GM23338 (cell line): Measurements from ENCODE around the gene SLC25A10. TPM values are rescaled to one million over a fixed set of nuclear protein-coding genes. Genes with fewer than 3 reads are reported as not detected.

Experiments used
- ATAC-seq: fragments of 200-7000 bp; cut with Tn5 transposase; 3 replicates; pipeline ENCODE4 v1.9.1; 2020
- DNase-seq: peaks from one replicate; pipeline ENCODE4 v3.0.0-alpha.2; 2015; ENCODE audit warnings: low spot score
- H2AFZ ChIP-seq: fragments of 200-600 bp; sonication (generic); 2 replicates; pipeline ENCODE4 v1.8.0; 2016; ENCODE audit warnings: antibody characterized with exemption, mild to moderate bottlenecking, moderate library complexity
- H3F3A ChIP-seq: fragments of 200-600 bp; sonication (generic); replicated peaks from 2 replicates; pipeline ENCODE4 v1.8.0; 2017; ENCODE audit warnings: antibody characterized with exemption, mixed run types, low read depth
- H3K27ac ChIP-seq: fragments of 200-600 bp; sonication (generic); 2 replicates; pipeline ENCODE4 v1.6.1; 2016; ENCODE audit warnings: low read depth
- H3K27me3 ChIP-seq: fragments of 200-600 bp; sonication (generic); 2 replicates; pipeline ENCODE4 v1.8.0; 2016; ENCODE audit warnings: mild to moderate bottlenecking, mixed run types, moderate library complexity; ENCODE audit not compliant: insufficient read depth
- H3K36me3 ChIP-seq: fragments of 200-600 bp; sonication (generic); 2 replicates; pipeline ENCODE4 v1.8.0; 2016; ENCODE audit warnings: mild to moderate bottlenecking; ENCODE audit not compliant: insufficient read depth
- H3K4me1 ChIP-seq: fragments of 200-600 bp; sonication (generic); 2 replicates; pipeline ENCODE4 v1.8.0; 2016; ENCODE audit warnings: mild to moderate bottlenecking, moderate library complexity; ENCODE audit not compliant: insufficient read depth
- H3K4me2 ChIP-seq: fragments of 200-600 bp; sonication (generic); 2 replicates; pipeline ENCODE4 v1.7.1; 2017; ENCODE audit warnings: mixed run types
- H3K4me3 ChIP-seq: fragments of 200-600 bp; sonication (generic); 2 replicates; pipeline ENCODE4 v1.6.1; 2016; ENCODE audit warnings: mixed run types
- H3K79me2 ChIP-seq: fragments of 200-600 bp; sonication (generic); replicated peaks from 2 replicates; pipeline ENCODE4 v1.8.0; 2017; ENCODE audit warnings: mild to moderate bottlenecking; ENCODE audit not compliant: insufficient read depth
- H3K9me2 ChIP-seq: fragments of 200-600 bp; sonication (generic); 2 replicates; pipeline ENCODE4 v1.8.0; 2017; ENCODE audit not compliant: insufficient read depth
- H4K20me1 ChIP-seq: fragments of 200-600 bp; sonication (generic); replicated peaks from 2 replicates; pipeline ENCODE4 v1.8.0; 2017; ENCODE audit warnings: mild to moderate bottlenecking; ENCODE audit not compliant: insufficient read depth
- H3K27ac Mint-ChIP-seq: 2 replicates; pipeline ENCODE4 v1.8.0; 2020; ENCODE audit warnings: inconsistent platforms, mild to moderate bottlenecking, moderate library complexity, mixed read lengths
- H3K27me3 Mint-ChIP-seq: 3 replicates; pipeline ENCODE4 v1.8.0; 2022; ENCODE audit warnings: low read depth, mild to moderate bottlenecking, moderate library complexity, mixed read lengths, inconsistent platforms; ENCODE audit not compliant: insufficient read depth, poor library complexity
- H3K36me3 Mint-ChIP-seq: 3 replicates; pipeline ENCODE4 v1.8.0; 2021; ENCODE audit warnings: low read depth, mild to moderate bottlenecking, inconsistent platforms, moderate library complexity, mixed read lengths
- H3K4me1 Mint-ChIP-seq: 3 replicates; pipeline ENCODE4 v1.8.0; 2020; ENCODE audit warnings: mild to moderate bottlenecking, inconsistent platforms, mixed read lengths
- H3K4me3 Mint-ChIP-seq: 3 replicates; pipeline ENCODE4 v1.8.0; 2021; ENCODE audit warnings: moderate library complexity, mild to moderate bottlenecking, inconsistent platforms, mixed read lengths
- H3K9me3 Mint-ChIP-seq: 3 replicates; pipeline ENCODE4 v1.8.0; 2020; ENCODE audit warnings: moderate library complexity, mild to moderate bottlenecking, inconsistent platforms, mixed read lengths
- CREB1 ChIP-seq: fragments of 250-450 bp; sonication (Bioruptor Pico); IDR thresholded peaks from 2 replicates; pipeline ENCODE4 v1.5.0; 2020; ENCODE audit warnings: low read depth, mild to moderate bottlenecking, moderate library complexity
- CTCF ChIP-seq, 2 experiments: fragments of 200-600 bp in 1 of 2; sonication (generic) in 1 of 2; conservative IDR thresholded peaks; 2 replicates each; pipeline versions ENCODE4 v1.5.1 to v1.6.1; 2016 to 2017; ENCODE audit warnings: antibody characterized with exemption in 2 of 2, low read depth in 2 of 2, mild to moderate bottlenecking in 2 of 2, moderate library complexity in 1 of 2
- EZH2 ChIP-seq: fragments of 200-600 bp; sonication (generic); IDR thresholded peaks from one replicate; pipeline ENCODE4 v1.8.0; 2017; ENCODE audit warnings: antibody characterized with exemption, mild to moderate bottlenecking, low read depth; ENCODE audit not compliant: unreplicated experiment
- EZH2phosphoT487 ChIP-seq: fragments of 200-600 bp; sonication (generic); IDR thresholded peaks from one replicate; pipeline ENCODE4 v1.8.1; 2018; ENCODE audit warnings: antibody characterized with exemption; ENCODE audit not compliant: unreplicated experiment
- JUNB ChIP-seq: IDR thresholded peaks from one replicate; pipeline ENCODE4 v1.6.1; 2016; ENCODE audit warnings: antibody characterized with exemption; ENCODE audit not compliant: unreplicated experiment
- NANOG ChIP-seq: IDR thresholded peaks from 2 replicates; pipeline ENCODE4 v1.6.1; 2016; ENCODE audit warnings: antibody characterized with exemption, borderline replicate concordance
- POLR2AphosphoS5 ChIP-seq: IDR thresholded peaks from 2 replicates; pipeline ENCODE4 v1.6.1; 2016; ENCODE audit warnings: antibody characterized with exemption, low read depth
- STAT1 ChIP-seq: IDR thresholded peaks from one replicate; pipeline ENCODE4 v1.6.1; 2016; ENCODE audit warnings: antibody characterized with exemption; ENCODE audit not compliant: unreplicated experiment
- ZNF114 ChIP-seq: fragments of 250-450 bp; sonication (Bioruptor Pico); IDR thresholded peaks from 2 replicates; pipeline ENCODE4 v1.5.0; 2020; ENCODE audit warnings: mild to moderate bottlenecking, moderate library complexity
- ZNF331 ChIP-seq: fragments of 250-450 bp; sonication (Bioruptor Pico); IDR thresholded peaks from 2 replicates; pipeline ENCODE4 v1.5.0; 2020; ENCODE audit warnings: low read depth, mild to moderate bottlenecking, moderate library complexity
- ZNF462 ChIP-seq: fragments of 250-450 bp; sonication (Bioruptor Pico); IDR thresholded peaks from 2 replicates; pipeline ENCODE4 v1.5.0; 2020; ENCODE audit warnings: mild to moderate bottlenecking, moderate library complexity
- polyA plus RNA-seq: library from polyadenylated mRNA; unstranded; fragments of >200 nt; fragmentation: Nextera tagmentation; extraction: Ambion mirVana; gene quantifications from 2 replicates; pipeline ENCODE4 v1.2.1, GENCODE V29; 2016
- total RNA-seq: library from RNA; depleted of rRNA; stranded (reverse); fragments of >200 nt; shearing (Covaris generic); gene quantifications from 2 replicates; pipeline ENCODE4 v1.2.3, GENCODE V29; 2014
- TF ChIP-seq, protein P1 (sequence below): IDR thresholded peaks from 2 replicates; pipeline ENCODE4 v1.6.1; 2016; ENCODE audit warnings: antibody characterized with exemption
- TF ChIP-seq, protein P2 (sequence below): IDR thresholded peaks from one replicate; pipeline ENCODE4 v1.6.1; 2018; ENCODE audit warnings: antibody characterized with exemption; ENCODE audit not compliant: unreplicated experiment

SLC25A10 gene
- total and polyA plus RNA-seq, 2 experiments from 2014 or later, result 25.7 to 47.4 TPM

DNA sequence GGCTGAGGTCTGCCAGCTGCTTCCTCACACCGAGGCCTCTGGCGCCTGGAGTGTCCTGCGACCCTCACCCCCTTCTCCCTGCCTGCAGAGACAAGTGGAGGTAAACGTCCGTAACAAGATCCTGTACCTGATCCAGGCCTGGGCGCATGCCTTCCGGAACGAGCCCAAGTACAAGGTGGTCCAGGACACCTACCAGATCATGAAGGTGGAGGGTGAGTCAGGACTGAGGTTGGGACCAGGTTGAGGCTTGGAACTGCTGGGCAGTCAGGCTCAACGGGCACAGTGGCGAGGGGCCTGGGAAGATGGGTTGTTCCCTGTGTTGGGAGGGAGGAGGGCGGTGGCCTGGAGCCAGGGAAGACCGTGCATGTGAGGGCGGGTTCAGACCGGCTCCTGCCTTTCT lies 23.5 kb upstream of the SLC25A10 start:
- Histone ChIP-seq H3K79me2 (peaks cover 21% of the 10 kb centered on the region), H3K4me1 (peaks cover 6% of the 10 kb centered on the region; the same call in 1 of the 2 replicates), H3K4me2 (no peak overlapping the region), H4K20me1 (peaks cover 8% of the 10 kb centered on the region; the same call in 1 of the 2 replicates), H3K9me2 (no peaks in the 10 kb centered on the region), H3K4me3 (no peak overlapping the region), H3K27ac (no peak overlapping the region), H3K36me3 (no peaks in the 10 kb centered on the region), H3K27me3 (no peaks in the 10 kb centered on the region), H3F3A (peaks cover 16% of the 10 kb centered on the region), H2AFZ (no peak overlapping the region)
- TF ChIP-seq POLR2AphosphoS5 (no peak), ZNF331 (CRISPR knock-in tag) (no peak), EZH2 (no peak), ZNF462 (CRISPR knock-in tag) (no peak), EZH2phosphoT487 (no peak), CTCF (conservative IDR thresholded peaks at IDR 0.05; ENCODE audit: low read depth in 2 of 2) (no peak), JUNB (no peak), CREB1 (CRISPR knock-in tag) (no peak), NANOG (no peak), STAT1 (no peak), ZNF114 (no peak)
- TF ChIP-seq, protein P1, sequence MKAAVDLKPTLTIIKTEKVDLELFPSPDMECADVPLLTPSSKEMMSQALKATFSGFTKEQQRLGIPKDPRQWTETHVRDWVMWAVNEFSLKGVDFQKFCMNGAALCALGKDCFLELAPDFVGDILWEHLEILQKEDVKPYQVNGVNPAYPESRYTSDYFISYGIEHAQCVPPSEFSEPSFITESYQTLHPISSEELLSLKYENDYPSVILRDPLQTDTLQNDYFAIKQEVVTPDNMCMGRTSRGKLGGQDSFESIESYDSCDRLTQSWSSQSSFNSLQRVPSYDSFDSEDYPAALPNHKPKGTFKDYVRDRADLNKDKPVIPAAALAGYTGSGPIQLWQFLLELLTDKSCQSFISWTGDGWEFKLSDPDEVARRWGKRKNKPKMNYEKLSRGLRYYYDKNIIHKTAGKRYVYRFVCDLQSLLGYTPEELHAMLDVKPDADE, result no peak
- TF ChIP-seq, protein P2, sequence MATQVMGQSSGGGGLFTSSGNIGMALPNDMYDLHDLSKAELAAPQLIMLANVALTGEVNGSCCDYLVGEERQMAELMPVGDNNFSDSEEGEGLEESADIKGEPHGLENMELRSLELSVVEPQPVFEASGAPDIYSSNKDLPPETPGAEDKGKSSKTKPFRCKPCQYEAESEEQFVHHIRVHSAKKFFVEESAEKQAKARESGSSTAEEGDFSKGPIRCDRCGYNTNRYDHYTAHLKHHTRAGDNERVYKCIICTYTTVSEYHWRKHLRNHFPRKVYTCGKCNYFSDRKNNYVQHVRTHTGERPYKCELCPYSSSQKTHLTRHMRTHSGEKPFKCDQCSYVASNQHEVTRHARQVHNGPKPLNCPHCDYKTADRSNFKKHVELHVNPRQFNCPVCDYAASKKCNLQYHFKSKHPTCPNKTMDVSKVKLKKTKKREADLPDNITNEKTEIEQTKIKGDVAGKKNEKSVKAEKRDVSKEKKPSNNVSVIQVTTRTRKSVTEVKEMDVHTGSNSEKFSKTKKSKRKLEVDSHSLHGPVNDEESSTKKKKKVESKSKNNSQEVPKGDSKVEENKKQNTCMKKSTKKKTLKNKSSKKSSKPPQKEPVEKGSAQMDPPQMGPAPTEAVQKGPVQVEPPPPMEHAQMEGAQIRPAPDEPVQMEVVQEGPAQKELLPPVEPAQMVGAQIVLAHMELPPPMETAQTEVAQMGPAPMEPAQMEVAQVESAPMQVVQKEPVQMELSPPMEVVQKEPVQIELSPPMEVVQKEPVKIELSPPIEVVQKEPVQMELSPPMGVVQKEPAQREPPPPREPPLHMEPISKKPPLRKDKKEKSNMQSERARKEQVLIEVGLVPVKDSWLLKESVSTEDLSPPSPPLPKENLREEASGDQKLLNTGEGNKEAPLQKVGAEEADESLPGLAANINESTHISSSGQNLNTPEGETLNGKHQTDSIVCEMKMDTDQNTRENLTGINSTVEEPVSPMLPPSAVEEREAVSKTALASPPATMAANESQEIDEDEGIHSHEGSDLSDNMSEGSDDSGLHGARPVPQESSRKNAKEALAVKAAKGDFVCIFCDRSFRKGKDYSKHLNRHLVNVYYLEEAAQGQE, result no peak
- ATAC-seq, result no peak
- no peaks in the 10 kb centered on the region; the same call in 2 of the 3 replicates for H3K9me3 Mint-ChIP-seq
- peaks cover 17% of the 10 kb centered on the region for H3K27me3 Mint-ChIP-seq
- no peak for DNase-seq
- no peak overlapping the region for H3K27ac Mint-ChIP-seq
- peaks cover 52% of the 10 kb centered on the region for H3K36me3 Mint-ChIP-seq
- no peak overlapping the region; the same call in 2 of the 3 replicates for H3K4me3 Mint-ChIP-seq
- peaks cover 7% of the 10 kb centered on the region for H3K4me1 Mint-ChIP-seq
